C4-2B (cell line): ENCODE measurements around the gene FKBP1B.
"Not testable (repeated sequence)": the region's sequence is repeated elsewhere in the genome, so short reads cannot be mapped to it uniquely, and the experiment has no call there.

ENCODE experiments used
- CTCF ChIP-seq: fragments of 450-650 bp; conservative IDR thresholded peaks from 2 replicates; pipeline ENCODE4 v1.5.1; 2017; ENCODE audit warnings: mild to moderate bottlenecking
- ZFX ChIP-seq: fragments of 450-650 bp; IDR thresholded peaks from 2 replicates; pipeline ENCODE4 v1.6.1; 2017

GRCh38 chr2:24100732-24101131, 51.2 kb downstream of the FKBP1B start:
- not testable (repeated sequence) for TF ChIP-seq CTCF, ZFX
